DMS53 treated with DMSO at 0.1 percent for 48 hours (cell line): ENCODE results near the gene PAPPA2.

ENCODE experiments used
- DNase-seq: peaks from one replicate; lab custom pipeline; 2025; ENCODE audit not compliant: unreplicated experiment; lab: John Stamatoyannopoulos, UW

Gene PAPPA2

DNA sequence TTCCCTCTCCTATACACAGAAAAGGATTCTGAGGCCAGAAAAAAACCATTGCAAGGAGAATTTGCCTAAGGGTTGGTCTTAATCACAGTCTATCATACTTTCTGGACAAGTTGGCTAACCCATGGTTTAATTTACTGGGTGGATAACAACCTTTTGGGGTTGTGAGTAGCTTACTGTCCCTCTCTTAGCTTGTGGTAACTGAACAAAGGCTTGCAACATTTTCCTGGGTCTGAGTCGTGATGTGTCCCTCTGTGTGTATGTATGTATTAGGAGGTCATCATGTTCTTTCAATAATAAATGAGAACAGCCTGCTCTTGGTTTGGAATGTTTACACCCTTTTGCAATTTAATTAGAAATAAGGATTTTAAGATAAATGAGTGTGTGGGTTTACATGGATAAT, 36.7 kb downstream of the PAPPA2 start:
- no peak for DNase-seq

DNA sequence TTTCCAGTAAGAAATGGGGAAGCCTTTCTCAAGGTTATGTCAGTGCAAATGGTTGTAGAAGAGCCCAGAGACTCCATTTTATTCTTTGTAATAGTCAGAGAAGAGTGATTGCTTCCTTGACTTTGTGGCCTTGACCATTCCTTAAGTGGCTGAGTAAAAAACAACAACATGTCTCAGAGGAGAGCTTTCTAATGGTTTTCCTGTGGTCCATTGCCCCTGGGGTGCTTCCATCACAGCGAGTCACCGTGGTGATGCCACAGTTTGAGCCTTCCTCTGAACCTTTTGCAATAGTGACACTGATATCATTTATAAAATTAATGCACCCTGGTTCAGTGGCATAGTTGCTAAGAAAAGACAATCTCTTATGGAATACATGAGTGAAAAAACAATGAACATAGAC, 38.6 kb downstream of the PAPPA2 start:
- DNase-seq, result no peak

- no peak for DNase-seq
Observed at GRCh38 chr1:176504848-176505553, 42.0 kb downstream of the PAPPA2 start.

GRCh38 chr1:176512966-176513365, 50.0 kb downstream of the PAPPA2 start:
- DNase-seq, result no peak

GRCh38 chr1:176515310-176515709, 52.3 kb downstream of the PAPPA2 start:
- DNase-seq, result peak; percentile 89

GRCh38 chr1:176517484-176517883, 54.5 kb downstream of the PAPPA2 start:
- peak; percentile 67 for DNase-seq

DNA sequence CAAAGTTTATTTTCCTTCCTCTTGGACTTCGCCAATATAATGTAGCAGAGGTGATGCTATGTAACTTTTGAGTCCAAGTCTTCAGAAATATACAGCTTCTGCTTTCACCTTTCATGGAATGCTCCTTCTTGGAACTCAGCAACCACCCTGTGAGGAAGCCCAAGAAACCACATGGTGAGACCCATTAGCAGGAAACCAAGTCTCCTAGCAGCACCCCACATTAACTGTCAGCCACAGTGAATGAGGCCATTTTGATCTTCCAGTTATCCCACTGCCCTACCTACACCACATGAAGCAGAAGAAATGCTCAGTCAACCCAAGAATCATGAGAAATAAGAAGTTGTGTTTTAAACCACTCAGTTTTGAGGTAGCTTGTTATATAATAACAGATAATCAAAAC, 58.2 kb downstream of the PAPPA2 start:
- no peak for DNase-seq

GRCh38 chr1:176522310-176522845, 59.4 kb downstream of the PAPPA2 start:
- peak; percentile 52 for DNase-seq

GRCh38 chr1:176529395-176530090, 66.6 kb downstream of the PAPPA2 start:
- no peak for DNase-seq

DNA sequence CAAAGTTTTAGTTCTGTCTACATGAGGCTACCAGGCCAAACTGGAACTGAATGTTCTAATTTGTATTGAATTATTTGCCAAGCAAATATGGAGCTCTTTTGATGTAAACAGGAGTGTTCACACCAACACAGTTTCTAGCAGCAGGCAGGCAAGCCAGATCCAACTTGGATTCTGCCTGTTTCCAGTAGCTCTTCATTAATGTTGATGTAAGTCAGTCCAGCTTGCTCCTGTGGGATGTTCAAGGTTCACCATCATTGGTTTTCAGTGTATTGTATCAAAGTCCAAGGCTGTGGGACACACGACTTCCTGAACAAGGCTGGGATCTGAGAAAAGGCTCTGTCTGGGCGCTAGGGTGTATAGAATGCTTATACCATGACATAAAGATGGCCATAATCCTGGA, 68.1 kb downstream of the PAPPA2 start:
- no peak for DNase-seq

DNA sequence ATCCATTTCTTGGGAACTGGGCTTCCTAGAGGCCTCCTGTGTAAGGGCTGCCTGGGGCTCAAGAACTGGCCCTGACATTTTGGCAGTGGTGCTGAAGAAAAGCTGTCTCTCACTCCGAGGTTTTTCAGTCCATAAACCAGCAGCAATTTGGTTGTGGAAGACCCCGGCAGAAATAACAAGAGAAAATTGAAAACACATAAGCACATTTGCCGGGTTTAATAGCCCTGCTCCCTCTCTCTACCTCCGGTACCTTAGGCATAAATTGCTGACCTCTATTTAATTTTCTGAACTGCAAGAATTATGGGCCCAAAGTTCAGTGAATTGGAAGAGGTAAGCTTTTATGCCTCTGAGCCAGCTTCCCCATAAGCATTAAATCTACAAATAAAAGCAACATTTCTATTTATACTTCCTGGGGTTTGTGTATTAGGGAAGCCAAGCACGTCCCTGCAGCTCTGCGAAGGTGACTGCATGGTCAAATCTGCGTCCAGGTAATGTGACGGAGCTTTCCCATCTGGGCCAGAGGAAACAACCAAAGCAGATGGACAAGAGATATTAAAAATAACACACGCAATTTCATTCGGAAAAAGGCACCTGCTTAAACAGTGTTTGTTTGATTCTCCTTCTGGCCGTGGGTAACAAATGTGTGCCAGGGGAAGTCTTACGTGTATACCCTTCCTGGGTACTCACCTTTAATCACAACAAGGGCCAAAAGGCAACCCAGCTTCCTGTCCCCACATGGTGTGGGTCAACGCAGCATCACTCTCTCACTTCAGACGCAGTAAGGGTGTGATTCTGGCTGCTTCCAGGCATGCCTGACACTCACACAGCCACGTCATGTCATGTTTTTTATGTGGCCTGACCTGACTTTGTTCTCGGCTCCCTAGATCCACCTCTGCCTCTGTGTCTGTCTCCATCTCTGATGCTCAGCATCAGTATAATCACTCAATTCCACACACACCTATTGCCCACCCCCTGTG, 69.2 kb downstream of the PAPPA2 start:
- DNase-seq, result no peak

GRCh38 chr1:176533020-176533419, 70.0 kb downstream of the PAPPA2 start:
- DNase-seq, result no peak

GRCh38 chr1:176536588-176536987, 73.6 kb downstream of the PAPPA2 start:
- DNase-seq, result no peak

DNA sequence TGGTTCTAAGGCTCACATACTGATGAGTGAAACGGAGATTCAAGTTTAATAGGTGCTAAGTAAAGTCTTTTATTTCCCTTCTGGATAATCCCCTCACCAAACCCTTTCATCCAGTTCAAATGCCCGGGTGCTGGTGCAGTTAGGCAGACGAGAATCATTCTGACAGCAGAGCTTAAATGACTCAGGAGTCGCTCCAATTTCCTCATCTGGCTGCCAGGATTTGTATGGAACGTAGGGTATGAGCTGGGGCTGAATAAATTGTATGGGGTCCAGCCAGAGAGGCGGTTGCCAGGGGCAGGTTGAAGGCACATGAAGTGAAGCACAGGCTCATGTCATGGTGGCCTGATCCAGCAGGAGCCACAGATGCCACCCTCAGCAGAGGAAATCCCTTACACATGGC, 76.0 kb downstream of the PAPPA2 start:
- DNase-seq, result no peak

- DNase-seq, result no peak
Observed at GRCh38 chr1:176540428-176540827, 77.5 kb downstream of the PAPPA2 start.

DNA sequence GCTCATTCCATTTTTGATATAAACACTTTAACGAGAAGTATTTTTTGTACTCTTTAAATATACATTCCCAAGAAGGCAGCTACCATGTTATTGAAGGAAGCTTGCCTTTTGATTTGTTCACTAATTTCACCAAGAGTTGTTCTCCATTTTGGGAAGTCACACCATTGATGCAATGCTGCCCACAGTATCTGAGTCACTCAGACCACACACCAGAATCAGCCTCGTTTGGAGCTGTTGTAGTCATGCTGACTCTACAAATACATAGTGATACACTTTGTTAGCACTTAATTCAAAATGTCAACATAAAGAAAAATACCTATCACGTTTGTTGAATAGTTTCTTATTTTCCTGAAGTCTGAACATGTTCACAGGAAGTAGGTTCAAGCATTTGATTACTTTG, 78.7 kb downstream of the PAPPA2 start:
- no peak for DNase-seq

DNA sequence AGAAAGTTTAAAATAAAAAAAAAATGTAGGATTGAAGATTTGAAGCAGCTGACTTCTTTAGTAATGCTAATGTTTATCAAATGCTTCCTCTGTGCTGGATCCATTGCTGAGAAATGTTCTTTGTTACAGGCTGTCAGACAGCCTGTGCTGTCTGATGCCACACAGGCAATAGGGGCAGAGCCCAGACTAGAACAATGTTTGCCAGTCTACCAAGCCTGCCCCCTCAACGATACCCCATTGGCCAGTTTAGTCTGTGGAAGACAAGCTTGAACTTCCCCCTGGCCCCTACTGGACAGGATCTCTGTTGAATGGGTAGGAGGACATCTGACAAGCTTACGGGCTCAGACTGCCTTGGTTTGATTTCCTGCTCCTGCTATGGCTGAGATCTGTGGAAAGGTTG, 79.4 kb downstream of the PAPPA2 start:
- no peak for DNase-seq

DNA sequence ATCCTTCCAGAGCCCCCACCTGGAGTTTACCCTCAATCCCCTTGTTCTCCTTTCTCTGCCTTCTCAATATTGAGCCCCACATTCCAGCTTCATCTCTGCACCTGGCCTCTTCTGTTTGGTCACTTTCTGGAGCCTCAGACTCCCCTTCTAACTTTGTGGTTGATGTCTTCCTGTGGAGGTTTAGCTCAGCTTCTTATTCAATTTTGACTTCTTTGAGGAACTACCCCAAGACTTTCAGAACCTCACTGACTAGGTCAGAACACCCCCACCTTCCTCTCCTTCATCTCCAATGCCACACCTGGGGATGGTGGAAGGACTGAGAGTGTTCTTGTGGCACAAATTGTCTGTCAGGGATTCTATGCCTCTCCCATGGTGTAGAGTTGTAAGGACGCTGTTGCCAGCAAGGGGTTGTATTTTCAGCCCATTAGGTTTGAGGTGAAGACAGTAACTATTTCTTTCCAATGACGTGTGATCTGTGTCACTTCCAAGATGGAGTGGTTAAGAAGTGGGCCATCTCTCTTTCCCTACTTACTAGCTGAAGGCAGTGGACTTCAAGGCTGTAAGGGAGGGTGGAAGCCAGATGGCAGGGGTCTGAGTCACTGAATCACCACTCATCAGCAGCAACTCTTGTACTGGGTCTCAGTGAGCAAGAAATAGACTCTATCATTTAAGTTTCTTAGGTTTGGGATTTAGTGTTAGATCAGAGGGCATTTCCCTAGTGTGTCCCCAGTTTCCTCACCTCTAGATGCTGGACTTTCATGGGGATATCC, 80.6 kb downstream of the PAPPA2 start:
- no peak for DNase-seq

DNA sequence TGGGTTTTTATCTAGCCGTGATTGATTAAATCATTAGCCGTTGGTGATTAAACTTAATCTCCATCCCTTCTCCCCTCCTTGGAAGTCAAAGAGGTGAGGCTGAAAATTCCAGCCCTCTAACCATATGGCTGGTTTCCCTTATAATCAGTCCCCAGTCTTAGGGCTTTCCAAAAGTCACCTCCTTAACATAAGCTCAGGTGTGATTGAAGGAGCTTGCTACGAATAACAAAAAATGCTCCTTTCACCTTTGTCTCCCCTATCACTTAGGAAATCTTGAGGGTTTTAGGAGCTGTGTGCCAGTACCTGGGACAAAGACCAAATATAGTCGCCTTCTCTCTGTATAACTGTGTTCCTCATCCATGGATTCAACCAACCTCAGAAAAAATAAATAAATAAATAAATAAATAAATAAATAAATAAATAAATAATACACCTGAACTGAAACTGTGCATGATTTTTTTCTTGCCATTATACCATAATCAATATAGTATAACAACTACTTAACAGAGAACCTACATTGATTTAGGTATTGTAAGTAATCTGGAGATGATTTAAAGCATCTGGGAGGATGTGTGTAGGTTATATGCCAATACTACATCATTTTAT, 82.2 kb downstream of the PAPPA2 start:
- DNase-seq, result no peak

DNA sequence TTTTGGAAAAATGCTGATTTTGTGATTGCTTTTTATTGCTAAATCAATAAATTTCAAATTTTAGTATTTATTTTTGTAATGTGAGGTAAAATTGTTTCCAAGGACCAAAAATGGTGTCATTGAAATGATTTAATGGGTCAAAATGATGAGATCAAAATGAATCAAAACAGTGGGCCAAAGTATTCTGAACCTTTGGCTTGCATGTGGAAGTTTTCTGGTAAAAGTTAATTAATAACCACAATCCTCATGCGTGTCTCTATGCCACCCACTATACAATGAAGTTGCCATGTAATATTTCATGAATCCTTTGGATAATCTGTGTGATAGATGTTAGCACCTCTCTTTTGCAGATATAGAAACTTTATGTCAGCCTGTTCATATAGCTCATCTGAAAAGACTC, 83.8 kb downstream of the PAPPA2 start:
- peak; percentile 8 for DNase-seq
